HG03460 (cell line): ENCODE measurements around the gene RPL36A.

ENCODE experiments used
- ATAC-seq: cut with Tn5 transposase; IDR thresholded peaks from one replicate; pipeline ENCODE4 v1.9.1; 2021; ENCODE audit not compliant: unreplicated experiment

Gene RPL36A

GRCh38 chrX:101430457-101431078 lies 39.8 kb downstream of the RPL36A start:
- ATAC-seq: peak; percentile 98

DNA sequence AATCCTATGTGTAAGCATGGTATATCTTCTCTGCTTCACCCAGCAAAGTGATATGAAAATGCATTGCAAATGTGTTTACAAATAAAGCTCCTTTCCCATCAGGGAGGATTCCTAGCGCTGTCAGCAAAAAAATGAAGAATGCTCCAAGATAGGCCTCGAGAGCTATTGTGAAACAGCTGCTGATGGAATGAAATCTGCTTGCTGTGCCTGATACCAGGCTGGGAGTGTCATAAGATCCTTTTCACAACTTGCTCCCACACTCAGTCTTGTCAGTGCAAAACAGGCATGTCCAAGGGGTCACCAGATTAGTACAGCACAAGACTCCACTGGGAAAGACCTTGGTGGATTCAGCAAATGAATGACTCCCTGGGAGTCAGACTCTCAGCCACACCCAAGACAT lies 51.3 kb downstream of the RPL36A start:
- ATAC-seq: no peak
